PC-3 (cell line): ENCODE measurements around the gene HOXC5.

Source experiments
- EZH2 ChIP-seq: fragments of 300-600 bp; sonication (generic); IDR thresholded peaks from one replicate; pipeline ENCODE4 v1.6.1; 2017; ENCODE audit warnings: antibody characterized with exemption, mild to moderate bottlenecking, low read length; ENCODE audit not compliant: unreplicated experiment
- EZH2phosphoT487 ChIP-seq: fragments of 300-600 bp; sonication (generic); IDR thresholded peaks from 2 replicates; pipeline ENCODE4 v1.6.1; 2018; ENCODE audit warnings: mild to moderate bottlenecking, antibody characterized with exemption, low read length, borderline replicate concordance
- TF ChIP-seq, protein P1 (sequence below): fragments of 300-600 bp; sonication (generic); conservative IDR thresholded peaks from 2 replicates; pipeline ENCODE4 v1.5.1; 2017; ENCODE audit warnings: antibody characterized with exemption, low read depth, mild to moderate bottlenecking, low read length

DNA sequence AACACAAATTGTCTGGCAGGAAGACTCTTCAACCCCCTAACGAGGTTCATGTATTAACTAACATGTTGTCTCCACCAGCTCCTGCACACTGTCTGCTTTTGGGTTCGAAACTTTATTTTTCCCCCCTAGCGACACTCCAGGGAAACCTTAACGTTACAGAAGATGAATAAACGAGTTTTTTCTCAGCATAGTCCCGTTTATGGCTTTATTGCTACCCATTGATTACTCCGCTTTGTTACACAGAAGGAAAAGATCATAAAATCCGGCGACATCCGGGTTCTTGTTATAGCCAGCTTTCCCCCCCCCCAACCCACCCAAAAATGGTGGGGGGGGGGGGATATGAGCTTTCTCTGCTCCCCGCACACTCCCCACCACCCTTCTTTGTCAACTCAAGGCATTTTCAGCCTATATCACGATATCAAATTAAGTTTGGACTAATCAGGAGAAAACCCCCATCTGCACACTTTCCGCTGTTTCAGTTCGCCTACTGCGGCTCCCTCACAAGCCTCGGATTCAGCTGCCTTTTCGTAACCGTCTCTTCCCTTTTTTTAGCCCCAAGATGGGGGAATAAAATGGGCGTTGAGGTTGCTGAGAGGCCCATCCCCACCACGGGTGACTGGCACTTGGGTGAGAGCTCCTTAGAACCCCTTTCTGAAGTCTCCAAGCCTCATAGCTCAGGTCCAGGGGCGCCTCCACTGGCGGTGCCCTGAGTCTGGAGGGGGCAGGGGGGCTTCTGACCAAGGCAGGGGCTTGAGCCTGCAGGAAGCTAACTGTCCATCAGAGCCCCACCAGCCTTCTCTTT, 6.0 kb upstream of the HOXC5 start:
- TF ChIP-seq, protein P1, sequence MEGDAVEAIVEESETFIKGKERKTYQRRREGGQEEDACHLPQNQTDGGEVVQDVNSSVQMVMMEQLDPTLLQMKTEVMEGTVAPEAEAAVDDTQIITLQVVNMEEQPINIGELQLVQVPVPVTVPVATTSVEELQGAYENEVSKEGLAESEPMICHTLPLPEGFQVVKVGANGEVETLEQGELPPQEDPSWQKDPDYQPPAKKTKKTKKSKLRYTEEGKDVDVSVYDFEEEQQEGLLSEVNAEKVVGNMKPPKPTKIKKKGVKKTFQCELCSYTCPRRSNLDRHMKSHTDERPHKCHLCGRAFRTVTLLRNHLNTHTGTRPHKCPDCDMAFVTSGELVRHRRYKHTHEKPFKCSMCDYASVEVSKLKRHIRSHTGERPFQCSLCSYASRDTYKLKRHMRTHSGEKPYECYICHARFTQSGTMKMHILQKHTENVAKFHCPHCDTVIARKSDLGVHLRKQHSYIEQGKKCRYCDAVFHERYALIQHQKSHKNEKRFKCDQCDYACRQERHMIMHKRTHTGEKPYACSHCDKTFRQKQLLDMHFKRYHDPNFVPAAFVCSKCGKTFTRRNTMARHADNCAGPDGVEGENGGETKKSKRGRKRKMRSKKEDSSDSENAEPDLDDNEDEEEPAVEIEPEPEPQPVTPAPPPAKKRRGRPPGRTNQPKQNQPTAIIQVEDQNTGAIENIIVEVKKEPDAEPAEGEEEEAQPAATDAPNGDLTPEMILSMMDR: no peak
- TF ChIP-seq EZH2: no peak
- TF ChIP-seq EZH2phosphoT487: no peak
